ENCODE results near the gene FITM1.

- TF ChIP-seq CTCF (IDR thresholded peaks at IDR 0.05; ENCODE audit: insufficient read depth, low read length) (no peak), POLR2AphosphoS5 (IDR thresholded peaks at IDR 0.05; ENCODE audit: low read depth) (no peak), REST (IDR thresholded peaks at IDR 0.05; ENCODE audit: insufficient replicate concordance, low read depth) (no peak), SPI1 (IDR thresholded peaks at IDR 0.05; ENCODE audit: borderline replicate concordance, low read depth) (no peak)
These were observed 19.9 kb upstream of the FITM1 start for GRCh38 chr14:24110523-24110922.
